Coronary artery (tissue), 2 donors: ENCODE data around the gene FNDC11.

Source experiments
- DNase-seq: peaks from one replicate; pipeline ENCODE4 v3.0.0-alpha.2; 2017; ENCODE audit warnings: low spot score
- H3K27ac ChIP-seq, 2 donors: fragments of 200-600 bp; sonication (generic); one replicate each; pipeline ENCODE4 v1.5.1; 2016 to 2019
- H3K4me3 ChIP-seq: fragments of 200-600 bp; sonication (generic); 2 replicates; pipeline ENCODE4 v1.5.1; 2016; ENCODE audit warnings: mild to moderate bottlenecking, moderate library complexity
- TF ChIP-seq, protein P1 (sequence below): fragments of 200-600 bp; sonication (generic); IDR thresholded peaks from one replicate; pipeline ENCODE4 v1.5.1; 2019; ENCODE audit warnings: antibody characterized with exemption

Gene FNDC11

GRCh38 chr20:63566395-63567135 is 12.6 kb downstream of the FNDC11 start:
- TF ChIP-seq, protein P1, sequence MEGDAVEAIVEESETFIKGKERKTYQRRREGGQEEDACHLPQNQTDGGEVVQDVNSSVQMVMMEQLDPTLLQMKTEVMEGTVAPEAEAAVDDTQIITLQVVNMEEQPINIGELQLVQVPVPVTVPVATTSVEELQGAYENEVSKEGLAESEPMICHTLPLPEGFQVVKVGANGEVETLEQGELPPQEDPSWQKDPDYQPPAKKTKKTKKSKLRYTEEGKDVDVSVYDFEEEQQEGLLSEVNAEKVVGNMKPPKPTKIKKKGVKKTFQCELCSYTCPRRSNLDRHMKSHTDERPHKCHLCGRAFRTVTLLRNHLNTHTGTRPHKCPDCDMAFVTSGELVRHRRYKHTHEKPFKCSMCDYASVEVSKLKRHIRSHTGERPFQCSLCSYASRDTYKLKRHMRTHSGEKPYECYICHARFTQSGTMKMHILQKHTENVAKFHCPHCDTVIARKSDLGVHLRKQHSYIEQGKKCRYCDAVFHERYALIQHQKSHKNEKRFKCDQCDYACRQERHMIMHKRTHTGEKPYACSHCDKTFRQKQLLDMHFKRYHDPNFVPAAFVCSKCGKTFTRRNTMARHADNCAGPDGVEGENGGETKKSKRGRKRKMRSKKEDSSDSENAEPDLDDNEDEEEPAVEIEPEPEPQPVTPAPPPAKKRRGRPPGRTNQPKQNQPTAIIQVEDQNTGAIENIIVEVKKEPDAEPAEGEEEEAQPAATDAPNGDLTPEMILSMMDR: no peak
- no peak overlapping the region for H3K27ac ChIP-seq
- DNase-seq: no peak

DNA sequence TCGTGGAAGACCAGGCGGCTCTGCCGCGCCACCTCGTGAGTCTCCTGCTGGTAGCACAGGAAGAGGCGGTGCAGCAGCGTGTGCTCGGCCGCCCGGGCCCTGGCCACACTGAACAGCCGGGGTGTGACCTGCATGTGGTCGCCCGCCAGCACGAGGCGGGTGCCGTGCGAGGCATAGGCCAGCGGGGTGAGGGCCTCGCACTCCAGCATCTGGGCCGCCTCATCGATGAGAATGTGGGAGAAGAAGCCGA is 13.1 kb downstream of the FNDC11 start:
- peak overlapping the region; percentile 9 for H3K4me3 ChIP-seq

More at GRCh38 chr20:63566395-63567135, 12.6 kb downstream of the FNDC11 start:
- no peak overlapping the region for H3K4me3 ChIP-seq

GRCh38 chr20:63567386-63568169 is 13.6 kb downstream of the FNDC11 start:
- no peak overlapping the region for H3K27ac ChIP-seq
- H3K4me3 ChIP-seq: peak overlapping the region; percentile 30
- TF ChIP-seq, protein P1: no peak
- DNase-seq: no peak

More for the DNA sequence above, 13.1 kb downstream of the FNDC11 start:
- TF ChIP-seq, protein P1: no peak
- H3K27ac ChIP-seq: no peak overlapping the region
- no peak for DNase-seq

DNA sequence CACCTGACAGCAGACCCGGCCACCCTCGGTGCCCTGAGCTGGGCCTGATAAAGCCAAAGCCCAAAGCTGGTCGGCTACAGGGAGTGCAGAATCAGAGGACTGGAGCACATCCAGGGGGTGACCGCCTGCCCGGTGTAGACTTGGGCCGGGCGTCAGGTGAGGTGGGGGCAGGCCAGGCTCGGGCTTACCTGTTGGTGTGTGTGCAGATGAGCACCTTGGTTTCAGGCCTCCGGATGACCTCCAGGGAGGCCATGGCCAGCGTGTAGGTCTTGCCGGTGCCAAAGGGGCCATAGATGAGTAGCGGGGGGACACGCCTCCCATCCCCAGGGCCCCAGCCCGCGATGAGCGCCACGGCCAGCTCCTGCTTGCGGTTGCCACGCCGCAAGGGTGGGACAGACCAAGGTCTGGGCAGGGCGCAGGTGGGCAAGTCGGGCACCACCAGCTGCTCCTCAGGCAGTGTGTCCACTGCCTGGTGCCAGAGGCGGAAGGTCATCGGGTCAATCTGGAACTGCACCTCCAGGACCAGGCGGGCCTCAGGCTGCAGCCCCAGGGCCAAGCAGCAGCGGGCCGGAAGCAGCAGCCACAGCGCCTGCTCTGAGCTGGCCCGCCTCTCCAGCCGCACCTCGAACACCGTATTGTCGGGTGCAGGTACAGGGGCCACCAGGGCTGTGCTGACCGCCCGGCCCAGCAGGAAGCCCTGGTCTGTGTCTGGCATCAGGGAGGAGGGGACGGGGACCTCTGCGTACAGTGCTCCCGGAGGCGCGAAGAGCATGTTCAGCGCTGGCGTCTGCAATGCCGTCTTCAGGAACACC is 14.4 kb downstream of the FNDC11 start:
- TF ChIP-seq, protein P1: no peak
- H3K4me3 ChIP-seq: peak overlapping the region; percentile 30
- DNase-seq: no peak
- no peak overlapping the region for H3K27ac ChIP-seq

- H3K4me3 ChIP-seq: no peak overlapping the region
- TF ChIP-seq, protein P1: no peak
- H3K27ac ChIP-seq: no peak overlapping the region
- DNase-seq: no peak
Measured at GRCh38 chr20:63568986-63569949, 15.3 kb downstream of the FNDC11 start.
